GM04503 (cell line): Measurements from ENCODE around the gene HNRNPA1.
"Not testable (repeated sequence)": the region's sequence is repeated elsewhere in the genome, so short reads cannot be mapped to it uniquely, and the experiment has no call there.

Experiments
- DNase-seq: peaks from one replicate; pipeline ENCODE4 v3.0.0-alpha.2; 2012; ENCODE audit warnings: low read depth

Gene HNRNPA1

DNA sequence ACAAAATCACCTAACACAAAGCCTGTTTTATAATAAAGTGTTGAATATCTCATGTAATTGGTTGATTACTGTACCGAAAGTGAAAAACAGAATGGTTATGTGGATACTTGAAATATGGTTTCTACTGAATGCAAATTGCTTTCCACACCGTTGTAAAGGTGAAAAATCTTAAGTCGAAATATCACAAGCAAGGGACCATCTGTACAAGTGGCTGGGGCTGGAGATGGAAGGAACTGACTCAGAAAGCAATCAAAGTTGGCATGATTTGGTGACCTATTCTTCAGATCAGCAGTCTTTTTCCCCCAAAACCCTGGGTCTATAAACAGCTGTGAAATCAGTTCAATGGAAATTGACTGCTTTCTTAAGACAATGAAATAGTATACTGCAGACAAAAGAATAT lies 4.2 kb upstream of the HNRNPA1 start:
- no peak for DNase-seq

DNA sequence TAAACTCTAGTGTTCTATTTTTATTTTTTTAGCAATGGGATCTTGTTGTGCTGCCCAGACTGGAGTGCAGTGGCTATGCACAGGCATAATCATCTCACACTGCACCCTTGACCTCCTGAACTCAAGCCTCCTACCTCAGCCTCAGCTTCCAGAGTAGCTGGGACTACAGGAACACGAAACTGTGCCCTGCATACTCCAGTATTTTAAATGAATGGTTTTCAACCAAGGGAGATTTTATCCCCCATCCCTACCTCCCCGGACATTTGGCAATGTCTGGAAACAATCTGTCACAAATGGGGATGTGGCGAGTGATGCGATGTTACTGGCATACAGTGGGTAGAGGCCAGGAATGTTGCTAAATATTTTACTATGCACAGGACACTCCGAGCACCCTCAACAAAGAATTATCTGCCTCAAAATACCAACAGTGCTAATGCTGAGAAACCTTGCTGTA lies 2.7 kb upstream of the HNRNPA1 start:
- DNase-seq = no peak

DNA sequence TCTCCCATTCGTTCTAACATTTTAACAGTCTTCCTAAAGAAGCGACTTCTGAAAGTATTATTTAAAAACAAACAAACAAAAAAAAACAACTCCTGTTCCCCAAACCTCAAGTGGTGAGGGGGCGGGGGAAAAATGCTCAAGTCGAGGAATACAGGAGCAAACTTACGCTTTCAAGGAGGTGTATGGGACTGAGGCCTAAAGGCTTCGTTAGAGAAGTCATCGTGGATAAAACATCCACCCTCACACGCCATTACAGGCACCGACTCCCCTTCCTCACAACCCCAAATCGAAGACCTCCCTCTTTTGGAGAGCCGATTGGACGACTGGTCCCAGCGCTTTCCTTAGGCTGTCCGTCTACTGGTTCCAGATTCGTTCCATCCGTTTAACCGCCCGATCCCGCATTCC lies 1.3 kb upstream of the HNRNPA1 start:
- no peak for DNase-seq

DNA sequence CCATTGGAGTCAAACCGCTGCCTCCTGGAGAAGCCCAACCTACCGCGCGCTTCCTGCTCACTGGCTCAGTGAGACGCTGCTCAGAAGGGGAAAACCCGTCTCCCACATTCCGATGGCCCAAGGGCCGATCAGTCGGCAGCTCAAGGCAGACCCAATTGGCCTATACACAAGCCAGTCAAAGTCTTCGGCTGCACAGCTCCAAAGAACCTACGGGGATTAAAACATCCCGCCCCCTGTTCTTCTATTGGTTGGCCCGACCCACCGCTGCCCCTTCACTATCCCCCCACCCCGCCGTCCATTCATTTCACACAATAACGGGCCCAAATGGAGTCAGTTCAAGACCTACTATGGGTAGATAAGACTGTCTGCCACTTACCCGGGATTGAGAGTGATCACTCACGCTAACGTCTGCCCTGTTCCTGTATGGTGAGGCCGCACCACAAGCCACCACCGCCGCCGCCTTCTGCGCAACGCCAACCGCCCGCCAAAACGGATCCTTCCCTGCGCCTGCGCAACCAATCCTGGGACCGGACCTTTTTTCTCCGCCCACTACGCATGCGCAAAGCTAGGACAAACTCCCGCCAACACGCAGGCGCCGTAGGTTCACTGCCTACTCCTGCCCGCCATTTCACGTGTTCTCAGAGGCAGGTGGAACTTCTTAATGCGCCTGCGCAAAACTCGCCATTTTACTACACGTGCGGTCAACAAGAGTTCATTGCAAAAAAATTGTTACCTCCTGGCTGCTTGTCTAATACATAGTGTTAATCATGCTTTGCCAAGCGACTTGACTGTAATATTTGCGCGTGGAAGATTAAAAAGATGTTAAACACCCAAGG lies 676 bp upstream of the HNRNPA1 start, which contains the start of gene CBX5:
Gene CBX5 (minus strand): TSS at position 491 of the 836 bp plus-strand sequence. CDS start 22,472 bp downstream, outside the sequence.
- peak; percentile 100 for DNase-seq

DNA sequence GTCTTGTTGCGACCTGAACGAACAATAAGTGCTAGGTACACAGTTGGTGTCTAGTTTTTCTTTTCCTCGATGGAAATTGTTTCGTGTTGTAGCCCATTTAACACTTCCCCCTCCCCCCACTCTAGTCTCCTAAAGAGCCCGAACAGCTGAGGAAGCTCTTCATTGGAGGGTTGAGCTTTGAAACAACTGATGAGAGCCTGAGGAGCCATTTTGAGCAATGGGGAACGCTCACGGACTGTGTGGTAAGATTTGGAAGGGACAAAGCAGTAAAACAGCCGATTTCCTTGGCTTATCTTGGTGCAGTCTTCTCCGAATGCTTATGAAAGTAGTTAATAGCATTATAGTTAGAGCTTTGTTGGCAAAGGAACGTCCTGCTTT lies 724 bp downstream of the HNRNPA1 start:
- not testable (repeated sequence) for DNase-seq

DNA sequence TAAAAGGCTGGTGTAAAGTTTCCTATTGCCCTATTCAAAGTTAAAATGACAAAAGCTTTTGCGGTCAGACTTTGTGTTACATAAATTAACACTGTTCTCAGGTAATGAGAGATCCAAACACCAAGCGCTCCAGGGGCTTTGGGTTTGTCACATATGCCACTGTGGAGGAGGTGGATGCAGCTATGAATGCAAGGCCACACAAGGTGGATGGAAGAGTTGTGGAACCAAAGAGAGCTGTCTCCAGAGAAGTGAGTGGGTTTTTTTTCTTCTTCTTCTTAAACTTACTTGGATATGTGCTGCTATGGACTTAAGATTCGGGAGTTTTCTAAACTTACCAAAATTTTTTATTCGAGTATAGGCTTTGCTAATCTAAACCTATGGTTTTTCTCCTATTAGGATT lies 1.2 kb downstream of the HNRNPA1 start:
- not testable (repeated sequence) for DNase-seq

DNA sequence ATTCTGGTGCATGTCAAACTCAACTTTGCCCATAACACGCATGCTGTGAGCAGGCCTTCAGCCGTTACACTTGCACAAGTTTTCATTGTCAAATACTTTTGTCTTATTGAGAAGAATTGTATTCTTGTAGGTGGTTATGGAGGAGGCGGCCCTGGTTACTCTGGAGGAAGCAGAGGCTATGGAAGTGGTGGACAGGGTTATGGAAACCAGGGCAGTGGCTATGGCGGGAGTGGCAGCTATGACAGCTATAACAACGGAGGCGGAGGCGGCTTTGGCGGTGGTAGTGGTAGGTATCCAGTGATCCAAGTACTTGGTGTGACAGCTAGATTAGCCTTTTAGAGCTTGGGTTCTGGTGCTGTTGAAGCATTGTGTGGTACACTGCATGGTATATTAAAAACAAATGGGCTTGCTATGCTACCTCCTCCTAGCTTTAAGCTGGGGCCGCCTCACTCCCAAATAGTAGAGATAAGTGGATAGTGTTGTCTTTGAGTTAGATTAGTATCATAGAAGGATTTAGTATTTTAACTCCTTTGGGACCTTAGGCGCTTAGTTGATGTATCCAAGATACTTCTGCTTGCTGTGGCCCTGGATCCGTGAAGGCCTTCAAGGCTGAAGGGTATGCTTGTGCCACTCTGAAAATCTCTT lies 2.5 kb downstream of the HNRNPA1 start:
- DNase-seq = no peak

DNA sequence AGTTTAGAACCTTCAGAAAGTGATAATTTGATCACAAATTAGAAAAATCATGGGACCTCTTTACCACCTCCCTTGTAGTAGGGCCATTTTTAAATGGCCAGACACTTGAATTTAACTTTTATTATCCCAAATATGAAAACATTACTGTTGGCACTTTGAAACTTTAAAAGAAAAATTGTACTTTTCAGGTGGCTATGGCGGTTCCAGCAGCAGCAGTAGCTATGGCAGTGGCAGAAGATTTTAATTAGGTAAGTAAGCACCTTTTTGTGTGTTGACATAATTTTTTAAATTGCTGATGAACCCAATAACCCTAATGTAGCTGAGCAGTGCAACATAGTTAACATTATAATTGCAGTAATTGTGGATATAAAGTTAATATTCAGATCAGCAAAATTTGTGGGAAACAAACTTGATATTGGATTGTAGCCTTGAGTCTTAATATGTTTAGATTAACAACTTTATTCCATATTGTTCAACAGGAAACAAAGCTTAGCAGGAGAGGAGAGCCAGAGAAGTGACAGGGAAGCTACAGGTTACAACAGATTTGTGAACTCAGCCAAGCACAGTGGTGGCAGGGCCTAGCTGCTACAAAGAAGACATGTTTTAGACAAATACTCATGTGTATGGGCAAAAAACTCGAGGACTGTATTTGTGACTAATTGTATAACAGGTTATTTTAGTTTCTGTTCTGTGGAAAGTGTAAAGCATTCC lies 3.7 kb downstream of the HNRNPA1 start:
- DNase-seq = not testable (repeated sequence)

DNA sequence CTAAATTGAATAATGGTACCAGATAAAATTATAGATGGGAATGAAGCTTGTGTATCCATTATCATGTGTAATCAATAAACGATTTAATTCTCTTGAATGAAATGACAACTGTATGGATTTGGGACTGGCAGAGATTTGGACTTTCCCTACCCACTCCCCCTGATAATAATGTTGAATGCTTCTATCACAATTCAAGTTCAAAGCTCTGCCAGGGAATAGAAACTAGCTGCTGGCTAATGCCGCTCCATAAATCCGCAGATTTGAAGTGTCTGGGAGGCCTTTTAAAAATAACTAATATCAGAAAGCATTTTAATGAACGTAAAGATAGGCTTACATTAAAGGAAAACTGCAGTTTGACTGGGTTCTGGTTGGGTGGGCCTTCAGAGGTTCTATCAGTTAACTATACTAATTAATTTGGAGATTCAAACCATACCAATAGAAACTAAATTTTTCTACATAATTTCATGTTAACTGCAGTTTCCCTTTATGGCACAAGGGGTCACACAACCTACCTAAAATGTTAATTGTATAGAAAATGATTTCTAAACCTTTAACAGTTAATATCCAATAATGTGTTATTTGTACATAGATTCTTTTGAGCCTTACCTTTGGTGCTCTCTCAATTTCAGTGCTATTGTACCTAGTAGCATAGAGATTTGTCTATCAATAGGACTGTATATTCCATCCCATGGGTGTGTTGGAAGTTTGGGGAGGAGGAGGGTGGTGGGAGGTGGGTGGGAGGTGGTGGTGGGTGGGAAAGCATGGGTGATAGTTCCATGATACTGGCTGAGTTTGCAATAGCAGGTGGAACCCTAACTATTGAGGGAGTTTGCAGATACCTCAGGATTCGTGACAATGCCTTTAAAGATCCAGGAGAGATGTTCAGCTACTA lies 4.9 kb downstream of the HNRNPA1 start:
- DNase-seq = no peak

DNA sequence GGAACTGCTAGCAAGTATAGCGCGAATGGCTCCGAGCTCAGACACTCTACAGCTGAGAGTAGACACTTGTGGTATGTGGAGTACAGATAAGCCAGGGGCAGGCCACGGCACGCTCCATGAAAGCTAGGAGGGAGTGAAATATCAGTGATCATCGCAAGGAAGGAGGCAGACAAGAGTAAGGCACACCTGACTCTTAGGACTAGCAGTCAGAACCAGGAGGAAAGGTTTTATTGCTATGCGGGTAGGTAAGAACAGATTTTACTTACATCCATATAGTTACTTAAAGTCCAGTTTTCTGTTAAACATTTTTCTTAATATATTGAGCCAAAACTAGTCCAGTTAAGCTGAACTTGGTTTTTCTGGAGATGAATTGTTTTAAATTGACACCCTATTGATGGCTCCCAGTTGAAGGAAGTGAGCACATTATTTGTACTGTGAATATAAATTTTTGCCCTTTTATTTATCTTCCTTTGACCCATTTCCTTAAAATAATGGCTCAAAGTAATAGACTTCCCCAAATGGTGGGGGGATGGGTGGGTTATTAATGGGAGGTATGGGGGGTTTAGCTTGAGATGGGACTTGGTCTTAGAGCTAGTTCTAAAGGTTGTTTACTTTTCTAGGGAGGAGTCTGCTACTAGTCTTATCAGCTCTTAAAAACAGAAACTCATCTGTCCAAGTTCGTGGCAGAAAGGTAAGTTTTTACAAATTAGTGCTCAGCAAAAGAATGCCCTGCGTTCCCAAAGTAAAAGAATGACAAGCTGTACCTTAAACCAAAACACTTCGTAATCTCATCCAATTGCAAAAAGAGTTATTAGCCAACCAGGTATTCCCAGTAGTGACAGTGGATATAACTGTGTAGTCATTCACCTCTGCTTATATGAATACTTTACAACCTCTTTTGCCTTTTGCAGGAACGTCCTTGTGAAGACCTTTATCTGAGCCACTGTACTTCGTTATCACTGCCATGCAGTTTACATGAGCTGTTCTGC lies 5.8 kb downstream of the HNRNPA1 start:
- no peak for DNase-seq

DNA sequence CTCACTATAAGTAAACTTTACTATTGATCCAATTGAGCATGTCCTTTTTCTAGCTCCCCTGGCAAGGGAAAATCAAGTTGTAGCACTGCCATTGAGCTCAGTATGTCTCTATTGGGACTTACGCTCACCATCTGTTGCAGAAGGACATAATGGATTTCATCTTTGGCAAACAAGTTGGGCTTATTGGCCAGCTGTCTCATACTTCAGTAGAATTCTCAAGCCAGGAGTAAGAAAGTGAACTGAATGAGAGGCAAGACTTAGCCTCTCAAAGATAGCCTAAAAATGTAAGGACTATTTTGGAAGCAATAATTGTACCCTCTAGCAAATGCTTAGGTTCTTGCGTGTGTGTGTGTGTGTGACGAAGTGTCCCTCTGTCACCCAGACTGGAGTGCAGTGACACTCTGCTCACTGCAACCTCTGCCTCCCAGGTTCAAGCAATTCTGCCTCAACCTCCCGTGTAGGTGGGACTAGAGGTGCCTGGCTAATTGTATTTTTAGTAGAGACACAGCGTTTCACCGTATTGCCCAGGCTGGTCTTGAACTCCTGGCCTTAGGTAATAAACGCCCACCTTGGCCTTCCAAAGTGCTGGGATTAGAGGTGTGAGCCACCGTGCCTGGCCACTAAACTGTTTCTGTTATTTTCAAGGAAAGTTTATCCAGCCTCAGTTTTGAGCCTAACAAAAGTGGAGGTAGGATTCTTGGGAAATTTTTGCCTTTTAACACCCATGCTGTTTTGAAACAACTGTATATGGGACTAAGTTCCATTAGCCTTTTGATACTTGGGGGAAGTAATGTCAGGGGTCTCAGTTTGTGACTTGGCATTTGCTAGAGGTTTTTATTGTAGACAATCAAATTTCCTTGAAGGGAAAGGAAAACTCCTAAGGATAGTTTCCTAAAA lies 7.0 kb downstream of the HNRNPA1 start:
- no peak for DNase-seq

DNA sequence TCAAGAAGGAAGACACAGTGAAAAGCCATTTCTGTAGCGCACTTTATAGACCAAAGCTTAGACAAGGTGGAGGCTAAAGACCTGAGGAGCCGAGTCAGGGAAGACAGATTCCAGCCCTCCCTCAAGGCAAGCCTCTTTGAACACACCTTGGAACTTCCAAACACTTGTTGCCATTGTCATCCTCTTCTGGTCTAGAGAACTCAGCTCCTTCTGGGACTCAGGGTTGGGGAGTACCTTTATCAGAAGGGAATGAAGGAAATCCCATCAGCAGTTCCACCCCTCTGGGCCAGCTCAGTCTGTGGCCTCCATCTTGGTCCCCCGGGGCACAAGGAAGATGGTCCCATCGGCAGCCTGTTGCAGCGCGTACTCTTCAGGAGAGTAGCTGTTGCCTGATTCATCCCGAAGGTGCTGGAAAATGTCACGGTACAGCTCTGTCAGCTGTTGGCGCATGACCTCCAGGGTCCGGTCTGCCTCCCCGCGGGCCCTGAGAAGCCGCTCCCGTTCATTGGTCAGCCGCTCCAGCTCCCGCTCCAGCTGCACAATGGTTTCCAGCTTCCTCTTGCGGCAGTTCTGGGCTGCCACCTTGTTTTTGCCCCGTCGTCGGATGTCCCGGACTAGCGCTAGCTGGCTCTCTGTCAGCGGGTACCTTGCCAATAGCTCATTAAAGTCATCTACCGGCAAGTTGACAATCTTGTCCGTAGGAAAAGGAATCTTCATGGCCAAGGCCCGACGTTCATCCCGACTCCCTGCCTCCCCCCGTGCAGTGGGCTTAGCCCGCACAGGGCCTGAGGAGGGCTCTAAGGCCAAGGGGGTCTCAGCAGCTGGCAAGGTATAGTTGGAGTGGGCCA lies 11.8 kb downstream of the HNRNPA1 start:
- DNase-seq = no peak

DNA sequence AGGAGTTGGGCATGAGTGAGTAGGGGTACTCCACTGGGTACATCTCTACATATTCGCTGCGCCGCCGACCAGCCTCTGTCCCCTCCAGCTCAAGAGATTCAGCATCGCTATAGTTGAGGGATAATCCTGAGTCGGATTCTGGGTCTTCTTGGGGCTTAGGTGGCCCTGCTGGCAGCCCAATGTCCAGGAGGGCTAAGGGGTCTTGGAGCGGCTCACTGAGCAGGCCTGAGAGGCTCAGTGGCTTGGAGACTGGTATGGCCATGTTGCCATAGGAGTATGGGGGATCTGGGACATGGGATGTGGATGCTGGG lies 12.4 kb downstream of the HNRNPA1 start:
- no peak for DNase-seq

DNA sequence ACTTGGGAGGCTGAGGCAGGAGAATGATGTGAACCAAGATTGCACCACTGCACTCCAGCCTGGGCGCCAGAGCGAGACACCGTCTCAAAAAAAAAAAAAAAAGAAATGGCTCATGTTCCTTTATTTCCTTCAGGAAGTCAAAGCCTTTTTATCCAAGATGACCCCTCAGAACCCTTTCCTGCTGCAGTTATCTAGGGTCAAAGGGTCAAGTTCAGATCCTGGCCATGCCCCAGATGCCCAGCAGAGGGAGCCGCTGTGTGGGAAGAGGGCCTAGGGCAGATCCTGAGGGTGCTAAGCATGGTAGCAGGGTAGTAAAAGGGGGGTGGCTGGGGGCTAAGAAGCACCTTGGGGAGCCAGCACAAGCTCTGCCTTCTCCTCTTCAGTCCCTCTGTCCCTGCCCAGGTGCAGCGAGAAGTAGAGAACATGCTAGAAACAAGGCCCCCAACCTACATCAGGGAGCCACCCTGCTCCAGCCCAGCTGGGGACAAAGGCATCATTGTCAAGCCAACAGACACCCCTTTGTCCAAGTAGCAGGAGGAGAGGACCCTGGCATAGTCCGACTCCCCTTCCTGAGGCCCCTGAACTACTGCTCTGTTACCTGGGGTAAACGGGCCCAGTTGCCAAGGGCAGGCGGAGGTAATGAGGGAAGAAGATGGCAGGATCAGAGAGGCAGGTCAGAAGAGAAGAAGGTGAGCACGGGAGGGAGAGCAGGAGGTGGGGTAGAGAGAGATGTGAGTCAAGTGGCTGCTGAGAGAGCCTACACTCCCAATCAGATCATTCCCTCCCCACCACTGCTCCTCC lies 13.8 kb downstream of the HNRNPA1 start:
- DNase-seq = no peak

DNA sequence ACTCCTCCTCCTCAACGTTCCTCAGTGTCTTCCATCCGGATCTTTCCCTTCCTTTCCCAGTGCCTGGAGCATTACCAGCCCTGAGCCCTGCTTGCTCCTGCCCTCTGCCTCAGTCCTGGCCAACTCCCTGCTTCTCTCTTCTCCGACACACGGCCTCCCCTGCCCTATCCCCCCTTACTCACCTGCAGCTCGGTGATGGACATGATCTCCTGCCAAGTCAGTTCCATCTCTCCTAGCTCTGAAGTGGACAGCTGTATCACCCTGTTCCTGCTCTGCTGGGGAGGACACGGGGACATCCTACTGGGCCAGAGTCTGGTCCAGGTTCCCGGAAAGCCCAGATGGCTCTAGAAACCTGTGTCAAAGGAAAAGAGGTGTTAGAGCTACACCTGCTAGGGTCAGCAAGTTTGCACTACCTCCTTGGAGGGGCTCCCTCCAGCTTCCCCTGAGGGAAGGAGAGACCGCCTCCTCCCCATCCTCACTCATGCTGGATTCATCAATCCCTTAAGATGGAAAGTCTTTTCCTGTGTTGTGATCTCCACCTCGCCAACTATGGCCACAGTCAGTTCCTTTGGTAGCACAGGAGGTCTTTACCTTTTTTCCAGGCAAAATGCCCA lies 14.5 kb downstream of the HNRNPA1 start:
- no peak for DNase-seq

DNA sequence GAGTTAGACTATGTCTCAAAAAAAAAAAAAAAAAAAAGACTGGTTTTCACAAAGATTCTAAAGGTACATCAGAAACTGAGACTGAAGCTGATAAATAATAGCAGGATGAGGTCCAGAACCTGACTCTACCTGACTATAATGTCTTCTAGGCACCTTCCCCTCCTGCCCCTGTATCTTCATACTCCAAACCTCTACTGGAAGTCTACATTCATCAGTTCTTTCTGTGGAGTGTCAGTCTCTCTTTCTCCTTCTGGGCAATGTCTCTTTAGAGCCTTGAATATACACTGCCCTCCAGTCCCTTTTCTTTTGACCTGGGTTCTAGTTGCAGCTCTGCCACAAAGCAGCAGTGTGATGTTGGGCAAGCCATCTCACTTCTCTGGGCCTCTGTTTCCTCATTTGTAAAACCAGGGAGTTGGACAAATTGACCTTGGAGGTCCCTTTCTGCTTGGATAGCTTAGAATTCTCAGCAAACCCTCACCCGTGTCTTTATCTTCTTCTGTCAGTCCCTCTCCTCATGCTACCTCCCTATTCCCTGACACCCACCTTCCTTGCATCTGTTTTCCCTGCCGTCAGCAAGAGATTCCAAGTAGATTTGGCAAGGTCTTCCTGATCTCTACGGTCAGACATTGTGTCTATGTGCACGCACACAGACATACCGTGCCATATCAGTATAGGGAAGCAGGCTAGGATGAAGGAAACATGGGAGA lies 16.0 kb downstream of the HNRNPA1 start:
- no peak for DNase-seq

DNA sequence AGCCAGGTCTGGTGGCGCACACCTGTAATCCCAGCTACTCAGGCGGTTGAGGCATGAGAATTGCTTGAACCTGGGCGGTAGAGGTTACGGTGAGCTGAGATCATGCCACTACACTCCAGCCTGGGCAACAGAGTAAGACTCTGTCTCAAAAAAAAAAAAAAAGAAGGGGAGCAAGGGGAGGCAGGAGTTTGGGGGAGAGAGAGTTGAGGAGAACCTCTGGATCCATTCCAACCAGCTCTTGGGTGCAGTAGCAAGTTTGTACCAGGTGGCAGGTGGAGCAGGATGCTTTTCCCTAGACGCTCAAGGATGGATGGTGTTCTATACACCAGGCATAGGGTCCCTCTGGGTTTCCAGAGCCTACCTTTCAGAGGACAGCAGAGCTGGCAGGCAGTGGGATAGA lies 18.4 kb downstream of the HNRNPA1 start:
- DNase-seq = no peak
